Hepatocyte (in vitro differentiated cells): ENCODE data around the gene NFIX. TPM values are rescaled to one million over a fixed set of nuclear protein-coding genes. Genes with fewer than 3 reads are reported as not detected.

Experiments
- DNase-seq: peaks from one replicate; pipeline ENCODE4 v3.0.0-alpha.2; 2016; ENCODE audit warnings: low spot score
- H2AFZ ChIP-seq: fragments of 200-600 bp; sonication (generic); 2 replicates; pipeline ENCODE4 v1.6.0; 2016; ENCODE audit warnings: antibody characterized with exemption, mild to moderate bottlenecking
- H3K27ac ChIP-seq: fragments of 200-600 bp; sonication (generic); 2 replicates; pipeline ENCODE4 v1.5.1; 2016; ENCODE audit warnings: mild to moderate bottlenecking
- H3K27me3 ChIP-seq: fragments of 200-600 bp; sonication (generic); 2 replicates; pipeline ENCODE4 v1.6.1; 2016
- H3K36me3 ChIP-seq: fragments of 200-600 bp; sonication (generic); replicated peaks from 2 replicates; pipeline ENCODE4 v1.5.1; 2016; ENCODE audit warnings: low read depth; ENCODE audit not compliant: insufficient read depth
- H3K4me1 ChIP-seq: fragments of 200-600 bp; sonication (generic); 2 replicates; pipeline ENCODE4 v1.5.1; 2016; ENCODE audit warnings: mild to moderate bottlenecking, moderate library complexity; ENCODE audit not compliant: insufficient read depth
- H3K4me2 ChIP-seq: fragments of 200-600 bp; sonication (generic); 2 replicates; pipeline ENCODE4 v1.6.0; 2016
- H3K4me3 ChIP-seq: fragments of 200-600 bp; sonication (generic); 2 replicates; pipeline ENCODE4 v1.5.1; 2016; ENCODE audit warnings: mild to moderate bottlenecking
- H3K79me2 ChIP-seq: fragments of 200-600 bp; sonication (generic); 2 replicates; pipeline ENCODE4 v1.6.0; 2017; ENCODE audit warnings: mild to moderate bottlenecking
- H3K9me2 ChIP-seq: fragments of 200-600 bp; sonication (generic); replicated peaks from 2 replicates; pipeline ENCODE4 v1.6.0; 2017; ENCODE audit warnings: mild to moderate bottlenecking; ENCODE audit not compliant: insufficient read depth
- H3K9me3 ChIP-seq: fragments of 200-600 bp; sonication (generic); 2 replicates; pipeline ENCODE4 v1.5.1; 2016; ENCODE audit warnings: low read depth, mild to moderate bottlenecking
- H4K20me1 ChIP-seq: fragments of 200-600 bp; sonication (generic); 2 replicates; pipeline ENCODE4 v1.6.0; 2016; ENCODE audit warnings: mild to moderate bottlenecking; ENCODE audit not compliant: insufficient read depth, poor library complexity, severe bottlenecking
- CTCF ChIP-seq: fragments of 200-600 bp; sonication (generic); IDR thresholded peaks from 2 replicates; pipeline ENCODE4 v1.5.1; 2016; ENCODE audit warnings: antibody characterized with exemption, mild to moderate bottlenecking; ENCODE audit not compliant: poor library complexity
- EZH2 ChIP-seq: fragments of 200-600 bp; sonication (generic); IDR thresholded peaks from 2 replicates; pipeline ENCODE4 v1.6.1; 2016; ENCODE audit warnings: antibody characterized with exemption, mild to moderate bottlenecking, borderline replicate concordance
- EZH2phosphoT487 ChIP-seq: fragments of 200-600 bp; sonication (generic); IDR thresholded peaks from one replicate; pipeline ENCODE4 v1.6.1; 2018; ENCODE audit warnings: antibody characterized with exemption, mild to moderate bottlenecking, low read depth, moderate library complexity; ENCODE audit not compliant: unreplicated experiment, severe bottlenecking
- WGBS: methylation state at CpG from one replicate; pipeline ENCODE4 v1.1.6; 2016; ENCODE audit warnings: low lambda C conversion rate; ENCODE audit errors: missing lambda C conversion rate; 5-methylcytosine and 5-hydroxymethylcytosine counted together
- polyA plus RNA-seq: library from polyadenylated mRNA; unstranded; fragments of >200 nt; fragmentation: Nextera tagmentation; extraction: Ambion mirVana; gene quantifications from 2 replicates; pipeline ENCODE4 v1.2.1, GENCODE V29; 2016
- total RNA-seq: library from RNA; depleted of rRNA; stranded (reverse); fragments of >200 nt; gene quantifications from 2 replicates; pipeline ENCODE4 v1.2.3, GENCODE V29; 2014

Gene NFIX
- total and polyA plus RNA-seq, 2 experiments from 2014 or later, result 10.2 to 12.8 TPM

GRCh38 chr19:13043285-13043684 is 48.0 kb downstream of the NFIX start:
- Histone ChIP-seq H3K79me2 (no peaks in the 10 kb centered on the region), H3K27ac (no peak overlapping the region)
- TF ChIP-seq EZH2, result no peak
- no peak for TF ChIP-seq CTCF
- no peak for TF ChIP-seq EZH2phosphoT487

GRCh38 chr19:13044231-13044836 is 49.1 kb downstream of the NFIX start:
- peaks cover 8% of the 10 kb centered on the region for H3K4me1 ChIP-seq
- no peaks in the 10 kb centered on the region for H3K9me2 ChIP-seq
- peaks cover 35% of the 10 kb centered on the region for H3K27me3 ChIP-seq
- peaks cover 6% of the 10 kb centered on the region for H4K20me1 ChIP-seq
- H2AFZ ChIP-seq, result no peak overlapping the region
- no peak for DNase-seq
- H3K27ac ChIP-seq, result no peak overlapping the region
- WGBS, result 74% methylated on average over 13 of the region's 13 CpGs
- no peaks in the 10 kb centered on the region for H3K9me3 ChIP-seq
- H3K4me2 ChIP-seq, result no peak overlapping the region
- TF ChIP-seq CTCF (no peak), EZH2phosphoT487 (no peak), EZH2 (no peak)
- no peaks in the 10 kb centered on the region for H3K79me2 ChIP-seq
- H3K4me3 ChIP-seq, result no peak overlapping the region
- no peaks in the 10 kb centered on the region for H3K36me3 ChIP-seq

More at GRCh38 chr19:13043285-13043684, 48.0 kb downstream of the NFIX start:
- H3K4me1 ChIP-seq, result peaks cover 11% of the 10 kb centered on the region
- peaks cover 30% of the 10 kb centered on the region for H3K27me3 ChIP-seq
- no peak overlapping the region for H2AFZ ChIP-seq
- no peak overlapping the region for H3K4me2 ChIP-seq
- no peak for DNase-seq
- no peaks in the 10 kb centered on the region for H3K9me3 ChIP-seq
- 70% methylated on average over 5 of the region's 5 CpGs for WGBS
- H3K9me2 ChIP-seq, result no peaks in the 10 kb centered on the region
- H4K20me1 ChIP-seq, result peaks cover 6% of the 10 kb centered on the region
- H3K4me3 ChIP-seq, result no peak overlapping the region
- no peaks in the 10 kb centered on the region for H3K36me3 ChIP-seq

GRCh38 chr19:13045812-13046211 is 50.5 kb downstream of the NFIX start:
- no peak for TF ChIP-seq EZH2
- TF ChIP-seq CTCF, result no peak
- TF ChIP-seq EZH2phosphoT487, result no peak
- Histone ChIP-seq H3K27ac (no peak overlapping the region), H3K27me3 (peaks cover 28% of the 10 kb centered on the region), H3K36me3 (no peaks in the 10 kb centered on the region), H3K4me2 (no peak overlapping the region), H4K20me1 (peaks cover 11% of the 10 kb centered on the region), H3K9me2 (no peaks in the 10 kb centered on the region), H3K9me3 (no peaks in the 10 kb centered on the region), H3K4me3 (no peak overlapping the region), H3K79me2 (no peaks in the 10 kb centered on the region), H2AFZ (no peak overlapping the region), H3K4me1 (peaks cover 2% of the 10 kb centered on the region)
- WGBS, result 96% methylated on average over 4 of the region's 4 CpGs
- no peak for DNase-seq
